ENCODE measurements around the gene PDP2.

DNA sequence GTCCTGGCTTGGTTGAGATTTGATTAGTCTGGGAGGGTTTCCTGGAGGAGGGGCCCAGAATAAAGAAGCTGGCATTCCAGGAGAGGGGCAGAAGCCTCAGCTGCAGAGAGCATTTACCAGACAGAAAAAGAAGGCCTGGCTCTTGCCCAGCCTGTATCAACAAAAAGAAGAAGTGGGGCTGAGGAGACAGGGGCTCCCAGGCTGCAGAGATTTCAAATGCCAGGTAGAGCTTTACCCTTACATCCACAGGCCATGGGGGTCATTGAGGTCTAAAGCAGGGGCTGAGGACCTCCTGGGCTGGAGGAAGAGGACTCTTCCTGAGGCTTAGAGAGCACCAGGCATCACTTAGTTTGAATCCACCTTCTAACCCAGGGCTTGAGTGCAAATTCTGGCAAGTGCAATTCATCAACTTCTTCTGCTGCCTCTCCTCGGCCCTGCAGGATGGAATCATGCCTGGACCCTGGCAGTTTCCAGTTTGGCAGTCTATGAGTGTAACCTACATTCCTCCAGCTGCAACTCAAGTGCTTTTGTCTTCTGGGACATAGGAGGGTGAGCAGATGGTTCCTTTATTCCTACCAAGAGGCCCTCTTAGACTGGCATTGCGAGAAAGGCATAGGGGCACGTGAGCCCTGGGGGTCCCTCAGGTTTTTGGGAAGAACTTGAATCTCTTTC is 20.8 kb upstream of the PDP2 start:
- no peak for TF ChIP-seq POLR2AphosphoS5 (IDR thresholded peaks at IDR 0.05; ENCODE audit: low read depth, low read length)
- TF ChIP-seq SIN3A (IDR thresholded peaks at IDR 0.05; ENCODE audit: borderline replicate concordance, insufficient read depth, low read length), result no peak
- TF ChIP-seq, protein P1, sequence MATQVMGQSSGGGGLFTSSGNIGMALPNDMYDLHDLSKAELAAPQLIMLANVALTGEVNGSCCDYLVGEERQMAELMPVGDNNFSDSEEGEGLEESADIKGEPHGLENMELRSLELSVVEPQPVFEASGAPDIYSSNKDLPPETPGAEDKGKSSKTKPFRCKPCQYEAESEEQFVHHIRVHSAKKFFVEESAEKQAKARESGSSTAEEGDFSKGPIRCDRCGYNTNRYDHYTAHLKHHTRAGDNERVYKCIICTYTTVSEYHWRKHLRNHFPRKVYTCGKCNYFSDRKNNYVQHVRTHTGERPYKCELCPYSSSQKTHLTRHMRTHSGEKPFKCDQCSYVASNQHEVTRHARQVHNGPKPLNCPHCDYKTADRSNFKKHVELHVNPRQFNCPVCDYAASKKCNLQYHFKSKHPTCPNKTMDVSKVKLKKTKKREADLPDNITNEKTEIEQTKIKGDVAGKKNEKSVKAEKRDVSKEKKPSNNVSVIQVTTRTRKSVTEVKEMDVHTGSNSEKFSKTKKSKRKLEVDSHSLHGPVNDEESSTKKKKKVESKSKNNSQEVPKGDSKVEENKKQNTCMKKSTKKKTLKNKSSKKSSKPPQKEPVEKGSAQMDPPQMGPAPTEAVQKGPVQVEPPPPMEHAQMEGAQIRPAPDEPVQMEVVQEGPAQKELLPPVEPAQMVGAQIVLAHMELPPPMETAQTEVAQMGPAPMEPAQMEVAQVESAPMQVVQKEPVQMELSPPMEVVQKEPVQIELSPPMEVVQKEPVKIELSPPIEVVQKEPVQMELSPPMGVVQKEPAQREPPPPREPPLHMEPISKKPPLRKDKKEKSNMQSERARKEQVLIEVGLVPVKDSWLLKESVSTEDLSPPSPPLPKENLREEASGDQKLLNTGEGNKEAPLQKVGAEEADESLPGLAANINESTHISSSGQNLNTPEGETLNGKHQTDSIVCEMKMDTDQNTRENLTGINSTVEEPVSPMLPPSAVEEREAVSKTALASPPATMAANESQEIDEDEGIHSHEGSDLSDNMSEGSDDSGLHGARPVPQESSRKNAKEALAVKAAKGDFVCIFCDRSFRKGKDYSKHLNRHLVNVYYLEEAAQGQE (IDR thresholded peaks at IDR 0.05; ENCODE audit: insufficient read depth in 1 of 2, low read depth in 2 of 2, low read length in 2 of 2), result no peak
- no peak for TF ChIP-seq TAF1 (IDR thresholded peaks at IDR 0.05; ENCODE audit: borderline replicate concordance, insufficient read depth, low read length)

All from PFSK-1 (cell line).